Astrocyte of the hippocampus (primary cell): Measurements from ENCODE around the gene TMPRSS9.
A peak's percentile ranks its signal among the peaks of the same experiment; 100 is the strongest.

ENCODE experiments used
- DNase-seq: peaks from one replicate; pipeline ENCODE4 v3.0.0; 2011; ENCODE audit warnings: low read depth, low spot score

The TMPRSS9 gene

DNA sequence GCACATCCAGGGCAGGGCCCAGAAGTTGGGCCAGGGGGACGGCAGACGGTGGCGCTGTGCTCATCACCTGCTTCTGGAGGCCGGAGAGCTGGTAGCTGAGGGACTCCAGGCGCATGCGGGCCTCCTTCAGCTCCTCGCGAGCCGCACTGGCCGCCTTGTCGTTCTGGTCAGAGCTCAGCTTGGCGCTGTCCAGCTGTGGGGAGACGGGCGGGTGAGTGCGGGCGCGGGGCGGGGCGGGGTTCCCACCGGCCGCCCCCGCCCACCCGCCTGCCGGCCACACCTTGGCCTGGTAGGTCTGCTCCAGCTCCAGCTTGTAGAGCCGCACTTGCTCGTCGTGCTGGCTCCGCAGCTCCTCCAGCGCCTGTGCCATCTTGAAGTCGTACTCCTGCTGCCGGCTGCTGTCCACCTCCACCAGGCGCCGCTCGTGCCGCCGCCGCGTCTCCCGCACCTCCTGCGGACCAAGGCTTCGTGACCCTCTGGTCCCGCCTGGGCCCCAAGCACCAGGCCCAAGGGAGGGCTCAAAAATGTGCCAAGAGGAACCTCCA is 74.7 kb downstream of the TMPRSS9 start:
- no peak for DNase-seq

DNA sequence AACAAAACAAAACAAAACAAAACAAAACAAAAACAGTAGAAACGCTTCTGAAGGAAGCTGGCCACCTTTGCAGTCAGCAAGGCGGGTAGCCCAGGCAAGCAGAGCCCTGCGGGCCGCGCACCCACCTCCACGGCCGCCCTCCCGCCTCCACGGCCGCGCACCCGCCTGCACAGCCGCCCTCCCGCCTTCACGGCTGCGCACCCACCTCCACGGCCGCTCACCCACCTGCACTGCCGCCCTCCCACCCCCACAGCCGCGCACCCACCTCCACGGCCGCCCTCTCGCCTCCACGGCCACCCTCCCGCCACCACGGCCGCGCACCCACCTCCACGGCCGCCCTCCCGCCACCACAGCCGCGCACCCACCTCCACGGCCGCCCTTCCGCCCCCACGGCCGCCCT is 76.3 kb downstream of the TMPRSS9 start:
- no peak for DNase-seq

DNA sequence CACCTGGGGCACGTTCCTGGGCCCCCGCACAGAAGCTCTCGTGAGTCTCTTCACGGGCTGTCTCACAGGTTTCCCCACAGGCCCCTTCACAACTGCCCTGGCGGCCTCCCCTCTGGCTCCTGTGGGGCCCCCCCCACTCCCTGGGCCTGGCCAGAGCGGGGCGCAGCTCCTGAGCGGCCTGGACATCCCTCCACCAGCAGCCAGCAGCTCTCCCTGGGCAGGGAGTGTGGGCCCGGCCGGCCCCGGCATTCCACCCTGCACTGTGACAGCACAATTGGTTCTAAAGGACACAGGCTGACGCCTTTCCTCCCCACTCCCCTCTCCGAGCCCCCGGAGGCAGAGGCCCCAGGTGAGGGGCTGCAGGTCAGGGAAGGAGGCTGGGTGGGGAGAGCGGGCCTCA is 76.9 kb downstream of the TMPRSS9 start:
- DNase-seq = no peak

DNA sequence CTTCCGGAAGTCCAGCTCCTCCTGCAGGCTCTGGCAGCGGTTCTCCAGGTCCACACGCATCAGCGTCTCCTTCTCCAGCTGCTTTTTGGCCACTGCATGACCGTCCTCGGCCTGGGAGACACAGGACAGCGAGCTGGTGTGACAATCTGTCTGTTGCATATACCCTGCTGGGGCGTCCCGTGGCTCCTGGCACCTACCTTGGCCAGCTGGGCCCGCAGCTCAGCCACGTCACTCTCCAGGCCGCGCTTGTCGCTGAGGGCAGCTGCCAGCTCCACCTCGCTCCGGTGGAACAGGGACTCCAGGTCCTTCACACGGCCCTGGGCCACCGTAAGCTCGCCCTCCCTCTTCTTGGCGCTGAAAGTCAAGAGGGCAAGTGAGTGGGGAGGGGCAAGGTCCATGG is 78.1 kb downstream of the TMPRSS9 start:
- no peak for DNase-seq

DNA sequence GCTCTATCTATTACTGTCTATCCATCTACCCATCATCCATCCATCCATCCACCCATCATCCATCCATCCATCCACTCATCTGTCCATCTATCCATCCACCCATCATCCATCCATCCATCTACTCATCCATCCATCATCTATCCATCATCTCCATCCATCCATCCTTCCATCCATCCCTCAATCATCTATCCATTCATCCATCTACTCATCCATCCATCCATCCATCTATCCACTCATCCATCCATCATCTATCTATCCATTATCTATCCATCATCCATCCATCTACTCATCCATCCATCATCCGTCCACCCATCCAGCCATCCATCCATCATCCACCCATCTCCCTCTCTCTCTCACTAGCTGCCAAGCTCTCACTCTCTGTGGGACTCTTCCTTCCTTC is 80.5 kb downstream of the TMPRSS9 start:
- DNase-seq = no peak

DNA sequence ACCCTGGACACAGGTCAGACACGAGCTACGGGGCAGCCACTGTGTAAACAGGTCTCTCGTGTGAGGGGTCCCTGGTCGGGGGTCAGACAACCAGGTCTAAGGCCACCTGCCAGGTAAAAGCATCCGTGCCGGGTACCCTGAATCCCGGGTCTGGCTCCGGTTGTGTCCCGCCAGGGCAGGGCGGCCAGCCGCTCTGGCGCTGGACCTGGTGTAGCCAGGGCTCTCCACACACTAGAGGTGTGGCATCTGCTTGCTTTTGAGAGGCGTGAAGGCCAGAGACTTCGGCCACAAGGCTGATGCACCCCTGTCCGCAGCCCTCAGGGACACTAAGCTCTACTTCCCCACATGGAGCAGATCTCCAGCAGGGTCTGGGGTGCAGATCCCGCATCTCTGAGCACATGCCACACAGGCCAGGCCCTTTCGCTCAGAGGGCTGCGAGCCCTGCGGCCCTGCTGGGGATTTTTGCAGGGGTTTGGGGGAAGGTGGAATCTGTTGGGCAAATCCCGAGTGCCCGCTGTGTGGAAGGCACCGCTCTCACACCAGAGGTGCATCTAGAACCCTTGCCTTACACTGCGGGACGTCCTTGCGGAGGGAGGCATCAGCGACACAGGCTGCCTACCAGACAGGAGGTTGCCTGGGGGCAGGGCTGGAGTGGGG is 81.2 kb downstream of the TMPRSS9 start:
- DNase-seq = no peak

DNA sequence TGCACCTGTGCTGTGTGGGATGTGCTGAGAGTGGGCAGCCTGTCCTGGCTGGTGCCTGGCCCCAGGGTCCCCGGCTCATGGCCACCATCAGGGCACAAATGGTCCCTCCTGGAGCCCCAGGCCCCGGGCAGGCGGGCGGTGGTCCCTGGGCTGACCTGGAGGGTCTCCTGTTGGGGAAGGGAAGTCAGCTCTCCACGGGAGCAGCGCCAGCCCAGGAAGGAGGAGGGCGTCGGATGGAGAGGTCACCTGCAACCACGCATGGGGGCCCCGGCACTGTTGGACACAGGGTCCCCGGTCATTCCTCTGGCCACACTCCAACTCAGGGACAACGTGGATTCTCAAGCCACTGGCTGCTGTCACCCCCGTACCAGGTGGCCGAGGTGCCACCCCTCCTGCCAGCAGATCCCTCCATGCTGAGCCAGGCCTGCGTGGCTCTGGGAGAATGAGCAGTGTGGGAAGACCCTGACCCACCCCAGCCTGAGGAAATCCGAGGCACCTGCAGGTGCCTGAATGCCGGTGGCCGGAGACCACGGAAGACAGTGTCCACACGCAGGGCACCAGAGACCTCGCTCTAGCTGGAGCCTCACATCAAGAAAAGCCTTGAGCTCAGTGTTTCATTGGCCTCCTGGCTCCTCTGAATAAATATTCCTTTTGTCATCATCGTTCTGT is 83.2 kb downstream of the TMPRSS9 start:
- DNase-seq = no peak

DNA sequence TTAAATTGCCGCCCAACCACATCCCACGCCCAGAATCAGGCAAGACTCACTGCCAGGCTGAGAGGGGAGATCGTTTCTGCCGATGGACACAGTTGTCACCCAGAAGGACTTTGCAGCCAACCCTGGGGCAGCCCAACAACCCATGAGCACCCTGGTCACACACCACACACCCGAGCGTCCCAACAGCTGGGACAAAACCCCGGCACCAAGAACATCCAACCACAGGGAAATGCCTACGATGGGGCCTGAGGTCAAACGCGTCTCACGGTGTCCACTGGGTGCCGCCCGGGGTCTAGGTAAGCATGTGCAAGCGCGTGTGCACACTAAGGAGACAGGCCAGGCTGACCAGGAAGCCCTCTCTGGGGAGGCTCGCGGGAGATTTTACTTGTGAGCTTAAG is 83.7 kb downstream of the TMPRSS9 start:
- no peak for DNase-seq

DNA sequence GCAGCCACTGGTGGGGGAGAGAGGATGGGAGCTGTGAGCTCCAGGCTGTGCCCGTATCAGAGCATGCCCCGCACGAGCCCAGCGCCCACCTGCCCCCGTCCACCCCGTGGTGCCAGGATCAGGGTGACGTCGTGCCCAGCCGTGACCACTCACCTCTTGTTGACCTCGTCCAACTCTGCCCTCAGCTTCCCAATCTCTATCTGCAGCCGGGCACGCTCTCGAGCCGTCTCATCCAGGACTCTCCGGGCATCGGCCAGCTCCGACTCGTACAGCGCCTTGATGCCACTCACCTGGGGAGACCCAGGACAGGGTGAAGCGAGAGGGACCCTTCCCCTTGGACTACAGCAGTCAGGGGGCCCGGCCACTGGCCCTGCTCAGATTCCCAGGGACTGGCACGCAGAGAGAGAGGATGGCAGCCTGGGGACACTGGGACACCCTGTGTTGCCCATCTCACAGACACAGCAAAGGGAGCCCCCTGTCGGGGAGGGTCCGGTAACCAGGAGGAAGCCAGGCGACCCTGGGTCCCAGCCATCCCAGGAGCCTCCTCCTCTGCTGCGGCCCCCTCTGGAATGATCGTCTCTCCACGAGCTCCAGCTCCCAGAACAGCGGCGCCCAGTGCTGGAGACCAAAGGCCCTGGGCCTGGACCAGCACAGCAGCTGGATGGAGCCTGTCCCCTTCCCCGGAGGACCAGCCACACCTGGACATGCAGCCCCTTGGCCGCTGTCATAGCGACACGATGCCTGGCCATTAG is 84.4 kb downstream of the TMPRSS9 start:
- DNase-seq = no peak

DNA sequence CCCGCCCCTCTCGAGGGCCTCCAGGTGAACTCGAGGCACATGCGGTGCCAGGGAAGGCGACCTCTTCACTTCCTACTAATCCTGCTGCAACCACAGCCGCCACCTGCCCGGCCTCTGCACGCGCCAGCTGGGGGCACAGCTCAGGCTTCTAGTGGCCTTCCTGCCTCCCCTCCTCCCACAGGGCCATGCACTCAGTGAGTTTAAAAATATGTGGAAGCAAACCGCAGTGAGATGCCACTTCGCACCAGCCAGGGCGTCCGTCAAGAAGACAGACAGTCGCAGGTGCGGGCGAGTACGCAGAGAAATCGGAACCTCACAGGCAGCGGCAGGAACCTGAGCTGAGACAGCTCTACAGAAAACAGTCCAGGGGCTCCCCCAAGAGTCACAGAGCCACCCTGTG is 86.3 kb downstream of the TMPRSS9 start:
- no peak for DNase-seq

DNA sequence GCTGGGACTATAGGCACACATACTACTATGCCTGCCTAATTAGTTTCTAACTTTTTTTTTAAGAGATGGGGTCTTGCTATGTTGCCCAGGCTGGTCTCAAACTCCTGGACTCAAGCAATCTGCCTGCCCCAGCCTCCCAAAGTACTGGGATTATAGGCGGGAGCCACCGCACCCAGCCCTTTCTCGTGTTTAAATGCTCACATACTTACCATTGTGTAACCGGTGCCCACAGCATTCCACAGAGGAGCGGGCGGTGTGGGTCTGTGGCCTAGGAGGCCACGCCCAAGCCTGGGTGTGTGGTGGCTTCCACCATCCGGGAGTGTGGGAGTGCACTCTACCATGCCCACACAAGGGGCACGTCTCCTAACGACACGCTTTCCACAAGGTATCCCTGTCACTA is 89.0 kb downstream of the TMPRSS9 start:
- peak; percentile 60 for DNase-seq

DNA sequence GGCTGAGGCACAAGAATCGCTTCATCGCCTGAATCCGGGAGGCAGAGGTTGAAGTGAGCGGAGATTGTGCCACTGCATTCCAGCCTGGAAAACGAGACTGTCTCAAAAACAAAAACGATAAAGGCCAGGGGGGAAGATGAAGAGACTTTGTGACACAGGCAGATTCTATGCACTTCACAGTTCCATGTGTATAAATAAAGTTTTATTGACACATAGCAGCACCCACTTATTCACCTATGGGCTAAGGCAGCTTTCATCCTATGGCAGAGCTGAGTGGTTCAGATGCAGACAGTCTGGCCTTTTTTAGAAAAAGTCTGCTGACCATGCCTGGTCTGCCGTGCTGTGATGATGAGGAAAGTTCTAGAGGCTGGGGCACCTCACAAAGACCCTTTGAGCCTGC is 91.1 kb downstream of the TMPRSS9 start:
- DNase-seq = no peak

DNA sequence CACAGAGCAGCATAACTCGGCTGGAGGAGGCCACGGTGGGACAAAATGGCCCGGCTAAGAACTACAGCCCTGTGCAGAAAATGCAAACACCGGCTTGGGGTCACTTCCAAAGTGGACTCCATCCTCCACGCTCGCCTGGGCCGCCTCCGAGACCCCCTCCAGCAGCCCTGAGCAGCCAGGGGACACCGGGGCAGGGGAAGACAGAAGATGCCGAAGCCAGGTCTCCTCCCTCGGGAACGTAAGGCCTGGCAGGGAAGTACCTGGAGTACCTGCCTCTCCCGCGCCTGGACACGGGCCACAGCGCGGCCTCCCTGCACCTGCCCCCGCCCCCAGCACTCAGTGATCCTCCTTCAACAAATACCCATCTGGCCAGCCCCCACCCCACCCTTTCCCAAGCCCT is 91.7 kb downstream of the TMPRSS9 start:
- no peak for DNase-seq

DNA sequence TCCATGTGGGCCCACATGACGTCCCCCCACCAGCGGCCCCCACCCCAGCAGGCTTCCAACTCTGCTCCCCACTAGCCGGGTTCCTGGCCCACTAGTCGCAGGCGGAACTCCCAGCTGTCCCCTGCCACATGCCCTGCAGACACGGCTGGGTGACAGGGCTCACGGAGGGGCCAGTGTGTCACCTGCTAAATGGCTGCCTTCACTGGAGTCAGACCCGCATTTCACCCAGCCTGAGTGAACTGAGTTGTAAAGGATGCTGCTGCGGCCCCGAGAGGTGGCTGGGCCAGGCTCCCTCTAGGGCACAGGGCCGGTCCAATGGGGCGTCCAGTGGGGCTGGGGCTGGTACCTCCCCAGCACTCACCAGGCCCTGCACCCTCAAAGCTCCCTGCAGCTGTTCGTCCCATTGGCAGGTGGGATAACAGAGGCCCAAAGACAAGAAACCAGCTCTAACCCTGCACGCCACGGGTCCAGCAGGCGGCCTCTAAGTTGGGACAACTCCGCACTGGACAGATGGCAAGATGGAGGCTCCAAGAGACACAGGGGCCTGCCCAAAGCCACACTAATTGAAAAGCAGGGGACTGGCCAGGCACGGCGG is 93.5 kb downstream of the TMPRSS9 start:
- DNase-seq = no peak

DNA sequence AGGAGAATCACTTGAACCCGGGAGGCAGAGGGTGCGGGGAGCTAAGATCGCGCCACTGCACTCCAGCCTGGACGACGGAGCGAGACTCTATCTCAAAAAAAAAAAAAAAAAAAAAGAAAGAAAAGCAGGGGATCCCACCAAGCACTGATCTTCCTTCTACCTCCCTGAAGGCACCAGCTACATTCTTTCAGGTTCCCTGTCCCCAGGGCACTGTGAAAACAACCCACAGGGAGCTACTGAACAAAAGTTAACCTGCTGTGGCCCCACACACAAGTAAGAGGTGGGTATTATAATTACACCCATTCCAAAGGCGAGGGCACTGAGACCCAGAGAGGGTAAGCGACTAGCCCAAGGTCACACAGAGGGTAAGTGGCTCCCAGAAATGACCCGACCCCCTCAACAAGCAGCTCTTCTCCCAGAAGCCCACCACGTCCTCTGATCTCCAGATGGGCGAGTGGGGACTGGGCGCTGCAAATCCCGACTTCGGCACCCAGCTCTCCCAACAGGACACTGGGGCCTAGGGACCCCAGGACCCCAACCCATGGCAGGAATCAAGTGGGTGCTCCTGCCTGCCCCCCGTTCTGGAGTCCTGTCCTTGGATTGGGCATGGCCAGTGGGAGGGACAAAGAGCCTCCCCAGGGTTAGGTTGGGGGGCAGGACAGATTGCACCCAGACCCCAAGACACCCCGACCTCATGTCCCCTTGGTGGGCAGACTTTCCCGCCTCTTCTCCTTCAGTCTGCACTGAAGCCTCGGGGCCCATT is 94.3 kb downstream of the TMPRSS9 start:
- no peak for DNase-seq

DNA sequence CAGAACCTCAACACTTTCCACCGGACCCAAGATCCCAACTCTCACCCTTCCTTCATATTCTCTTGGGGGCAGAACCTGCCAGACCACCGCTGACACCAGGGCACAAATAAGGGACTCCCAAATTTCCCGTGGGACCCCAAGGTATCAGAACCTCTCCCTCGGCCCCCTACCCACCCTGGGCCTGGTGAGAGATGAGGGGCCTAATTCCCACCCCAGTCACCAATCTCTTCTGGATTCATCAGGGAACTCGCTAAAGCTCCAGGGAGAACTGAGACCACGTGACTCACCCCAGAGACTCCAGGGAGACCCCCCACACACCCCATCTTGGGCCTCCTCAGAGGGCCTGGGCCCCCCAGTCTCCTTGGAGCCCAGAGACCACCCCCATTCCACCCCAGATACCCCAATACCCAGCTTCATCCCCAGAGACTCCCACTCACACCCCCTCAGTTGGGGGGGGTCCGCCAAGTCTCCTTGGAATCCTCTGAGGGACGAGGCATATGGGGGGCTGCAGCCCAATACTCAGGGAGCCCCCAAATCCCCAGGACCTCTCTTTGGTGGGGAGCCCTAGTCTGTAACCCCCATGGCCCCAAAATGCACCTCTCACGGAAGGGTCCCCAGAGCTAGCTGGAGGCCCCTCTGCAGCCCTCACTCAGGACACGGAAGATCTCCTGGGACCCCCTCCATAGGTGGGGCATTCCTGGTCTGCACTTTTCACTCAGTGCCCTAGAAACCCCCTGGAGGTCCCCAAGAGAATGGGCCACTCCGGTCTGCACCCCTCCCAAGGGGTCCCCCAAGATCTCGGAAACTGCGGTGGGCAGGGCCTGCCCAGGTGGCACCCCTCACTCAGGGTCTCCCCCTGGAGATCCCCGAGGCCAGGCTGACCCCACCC is 95.1 kb downstream of the TMPRSS9 start:
- DNase-seq = no peak

DNA sequence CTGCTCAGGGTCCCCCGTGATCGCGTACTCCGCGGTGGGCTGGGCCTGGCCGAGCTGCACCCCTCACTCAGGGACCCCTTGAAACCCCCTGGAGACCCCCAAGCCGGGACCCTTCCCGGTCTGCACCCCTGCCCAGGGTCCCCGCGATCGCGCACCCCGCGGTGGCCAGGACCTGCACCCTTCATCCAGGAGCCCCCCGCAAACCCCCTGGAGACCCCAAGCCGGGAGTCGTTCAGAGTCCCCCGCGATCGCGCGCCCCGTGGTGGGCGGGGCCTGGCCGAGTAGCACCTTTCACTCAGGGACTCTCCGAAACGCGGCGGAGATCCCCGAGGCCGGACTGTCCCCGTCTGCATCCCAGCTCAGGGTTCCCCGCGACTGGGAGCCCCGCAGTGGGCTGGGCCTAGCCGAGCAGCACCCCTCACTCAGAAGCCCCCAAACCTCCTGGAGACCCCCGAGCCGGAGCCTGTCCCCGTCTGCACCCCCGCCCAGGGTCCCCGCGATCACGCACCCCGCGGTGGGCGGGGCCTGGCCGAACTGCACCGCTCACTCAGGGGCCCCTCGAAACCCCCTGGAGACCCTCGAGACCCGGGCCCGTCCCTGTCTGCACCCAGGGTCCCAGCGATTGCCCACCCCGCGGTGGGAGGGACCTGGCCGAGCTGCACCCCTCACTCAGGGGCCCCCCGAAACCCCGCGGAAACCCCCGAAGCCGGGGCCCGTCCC is 95.9 kb downstream of the TMPRSS9 start:
- DNase-seq = peak; percentile 42

DNA sequence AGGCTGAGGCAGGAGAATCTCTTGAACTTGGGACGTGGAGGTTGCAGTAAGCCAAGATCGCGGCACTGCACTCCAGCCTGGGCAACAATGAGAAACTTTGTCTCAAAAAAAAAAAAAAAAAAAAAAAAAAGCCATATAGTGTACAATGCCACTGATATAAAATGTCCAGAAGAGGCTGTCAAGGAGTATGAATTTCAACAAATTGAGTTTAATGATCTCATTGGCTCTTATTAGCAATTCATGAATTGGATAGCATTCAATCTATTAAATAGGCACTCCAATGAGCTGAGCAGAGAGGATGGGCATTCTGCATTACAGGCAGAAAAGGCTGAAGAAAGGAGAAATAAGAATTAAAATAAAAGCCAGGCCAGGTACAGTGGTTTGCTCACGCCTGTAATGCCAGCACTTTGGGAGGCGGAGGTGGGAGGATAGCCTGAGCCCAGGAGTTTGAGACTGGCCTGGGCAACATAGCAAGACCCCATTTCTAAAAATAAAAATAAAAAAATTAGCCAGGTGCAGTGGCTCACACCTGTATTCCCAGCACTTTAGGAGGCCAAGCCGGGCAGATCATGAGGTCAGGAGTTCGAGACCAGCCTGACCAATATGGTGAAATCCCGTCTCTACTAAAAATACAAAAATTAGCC is 97.5 kb downstream of the TMPRSS9 start:
- no peak for DNase-seq

DNA sequence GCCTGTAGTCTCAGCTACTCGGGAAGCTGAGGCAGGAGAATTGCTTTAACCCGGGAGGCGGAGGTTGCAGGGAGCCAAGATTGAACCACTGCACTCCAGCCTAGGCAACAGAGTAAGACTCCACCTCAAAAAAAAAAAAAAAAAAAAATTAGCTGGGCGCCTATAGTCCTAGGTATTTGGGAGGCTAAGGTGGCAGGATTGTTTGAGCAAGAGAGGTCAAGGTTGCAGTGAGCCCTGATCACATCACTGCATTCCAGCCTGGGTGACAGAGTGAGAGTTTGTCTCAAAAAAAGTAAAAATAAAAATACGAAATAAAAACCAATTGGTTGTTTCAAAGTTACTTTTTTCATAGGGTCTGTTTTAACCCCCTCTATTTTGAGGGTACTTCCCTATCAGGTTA is 98.0 kb downstream of the TMPRSS9 start:
- no peak for DNase-seq
